GM19351 (cell line): Measurements from ENCODE around the gene LRRC74A.

Source experiments
- ATAC-seq: cut with Tn5 transposase; IDR thresholded peaks from one replicate; pipeline ENCODE4 v1.9.1; 2021; ENCODE audit warnings: mild to moderate bottlenecking, moderate library complexity; ENCODE audit not compliant: unreplicated experiment

LRRC74A gene

DNA sequence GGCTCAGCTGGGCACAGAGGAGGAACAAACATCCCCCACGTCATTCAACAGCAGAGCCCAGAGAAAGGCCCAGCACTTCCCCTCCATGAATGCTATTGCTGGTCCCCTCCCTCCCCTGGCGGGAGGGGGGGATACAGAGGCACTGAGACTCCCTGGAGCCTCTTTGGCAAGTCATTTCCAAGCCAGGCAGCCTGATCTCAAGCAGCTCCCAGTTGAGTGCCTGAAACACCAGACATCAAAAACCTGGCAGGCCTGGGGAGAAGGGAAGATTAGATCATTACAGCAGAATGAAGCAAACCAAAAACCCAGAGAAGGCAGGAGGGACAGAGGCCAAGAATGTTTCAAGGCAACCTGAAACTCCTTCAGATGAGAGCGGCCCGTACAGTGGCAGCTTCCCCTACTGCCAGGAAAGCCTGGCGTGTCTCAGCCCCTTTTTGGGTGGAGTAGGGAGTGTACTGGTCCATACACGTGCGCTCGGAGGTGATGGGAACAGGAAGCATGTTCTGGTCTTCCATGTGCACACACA, 92.1 kb downstream of the LRRC74A start:
- ATAC-seq, result no peak

DNA sequence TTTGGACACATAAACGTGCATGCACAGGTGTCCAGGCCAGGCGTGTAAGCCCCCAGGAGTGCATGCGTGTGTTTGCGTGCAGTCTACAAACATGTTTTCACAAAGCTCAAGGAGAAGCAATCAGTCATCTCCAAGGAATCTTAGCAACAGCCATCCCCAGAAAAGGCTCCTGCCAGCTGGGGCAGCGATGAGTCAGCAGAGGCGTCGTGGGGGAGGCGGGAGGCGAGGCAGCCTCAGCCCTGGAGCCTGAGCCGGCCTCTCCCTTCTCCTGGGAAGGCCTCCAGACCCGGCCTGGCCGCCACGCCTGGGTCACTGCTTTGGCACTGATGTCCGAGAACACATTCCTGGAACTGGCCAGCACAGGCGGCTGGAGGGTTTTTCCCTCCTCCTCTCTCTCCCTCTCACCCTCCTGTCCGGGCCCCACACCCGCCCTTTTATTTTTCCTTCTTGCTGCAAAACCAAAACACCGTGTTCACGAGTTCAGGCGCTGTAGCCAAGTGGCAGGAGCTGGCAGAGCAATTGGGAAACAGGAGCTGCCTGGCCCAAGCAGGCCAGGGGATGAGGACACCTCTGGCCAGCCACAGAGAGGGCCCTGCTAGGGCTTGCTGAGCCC, 92.7 kb downstream of the LRRC74A start:
- no peak for ATAC-seq
